ENCODE results near the gene POLR2E.

DNA sequence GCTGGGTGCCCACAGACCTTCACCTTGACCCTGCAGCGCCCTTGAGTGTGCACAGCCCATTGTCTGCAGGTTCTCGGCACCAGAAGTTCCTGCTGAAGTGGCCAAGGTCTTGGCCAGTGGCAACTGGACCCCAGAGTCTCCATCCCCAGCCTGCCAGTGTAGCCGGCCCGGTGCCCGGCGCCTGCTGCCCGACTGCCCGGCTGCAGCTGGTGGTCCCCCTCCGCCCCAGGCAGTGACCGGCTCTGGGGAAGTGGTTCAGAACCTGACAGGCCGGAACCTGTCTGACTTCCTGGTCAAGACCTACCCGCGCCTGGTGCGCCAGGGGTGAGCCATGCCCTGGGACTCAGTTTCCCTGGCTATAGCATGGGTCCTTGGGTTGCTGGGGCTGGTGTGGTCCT lies 40.1 kb downstream of the POLR2E start:
- no peak for TF ChIP-seq EZH2phosphoT487 (IDR thresholded peaks at IDR 0.05; ENCODE audit: insufficient read depth, low read depth)
- TF ChIP-seq EZH2 (IDR thresholded peaks at IDR 0.05; ENCODE audit: insufficient read depth, poor library complexity, severe bottlenecking): no peak
